GOT3 (cell line): Measurements from ENCODE around the gene KRT2.

Experiments used
- DNase-seq: peaks from one replicate; lab custom pipeline; 2025; ENCODE audit warnings: mixed read lengths; lab: John Stamatoyannopoulos, UW

Gene KRT2

DNA sequence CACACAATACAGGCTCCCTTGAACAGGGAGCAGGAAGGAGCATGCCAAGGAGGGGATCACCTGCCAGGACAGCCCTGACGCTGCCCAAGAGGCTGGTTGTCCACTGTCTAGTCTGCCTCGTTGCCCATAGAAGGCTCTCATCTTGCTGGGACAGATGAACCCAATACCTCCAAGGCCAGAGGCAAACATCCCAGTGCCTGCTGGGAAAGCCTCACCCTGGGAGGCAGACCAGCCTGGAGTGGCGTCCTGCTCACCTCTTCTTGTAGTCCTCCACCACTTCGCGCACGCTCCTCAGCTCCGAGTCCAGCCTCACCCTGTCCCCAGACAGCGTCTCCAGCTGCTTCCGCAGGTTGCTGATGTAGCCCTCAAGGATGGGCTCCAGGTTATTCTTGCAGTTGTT lies 36.1 kb downstream of the KRT2 start:
- no peak for DNase-seq

GRCh38 chr12:52615208-52615868 lies 36.7 kb downstream of the KRT2 start:
- no peak for DNase-seq

DNA sequence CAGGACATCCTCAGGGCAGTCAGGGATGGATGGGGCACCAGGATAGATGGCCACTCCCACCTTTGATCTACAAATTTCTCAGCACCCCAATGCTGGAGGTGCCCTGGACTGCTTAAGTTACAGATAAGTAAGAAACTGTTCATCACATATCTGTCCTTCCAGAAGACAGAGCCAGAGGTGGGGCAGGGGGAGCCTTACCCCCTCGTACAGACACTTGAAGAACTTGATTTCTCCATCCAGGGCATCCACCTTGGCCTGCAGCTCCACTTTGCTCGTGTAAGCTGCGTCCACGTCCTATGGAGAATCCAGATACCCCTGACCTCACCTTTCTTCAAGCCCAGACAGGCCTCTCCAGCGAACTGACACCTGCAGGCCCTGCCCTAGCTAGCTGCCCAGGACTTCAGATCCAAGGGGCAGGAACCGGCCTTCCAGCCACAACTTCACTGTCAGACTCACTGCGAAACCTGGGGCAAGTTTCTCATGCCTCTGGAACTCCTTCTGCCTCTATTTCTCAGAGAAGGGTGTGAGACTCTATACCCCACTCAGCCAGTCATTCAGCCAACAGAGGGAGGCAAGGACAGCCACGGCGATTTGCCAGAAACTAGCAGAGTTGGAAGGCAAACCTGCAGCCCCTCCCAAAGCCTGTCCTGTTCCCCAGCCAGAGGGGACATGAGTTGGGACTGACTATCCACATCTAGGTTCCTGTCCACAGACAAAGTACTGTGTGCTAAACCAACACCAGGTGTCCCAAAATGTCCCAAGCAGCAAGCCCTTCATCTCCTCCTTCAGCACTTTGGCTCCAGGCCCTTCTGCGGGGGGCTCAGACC lies 37.4 kb downstream of the KRT2 start:
- DNase-seq: no peak

- DNase-seq: no peak
Observed at GRCh38 chr12:52613384-52614030, 38.5 kb downstream of the KRT2 start.

GRCh38 chr12:52612431-52613383 lies 39.3 kb downstream of the KRT2 start:
- no peak for DNase-seq

DNA sequence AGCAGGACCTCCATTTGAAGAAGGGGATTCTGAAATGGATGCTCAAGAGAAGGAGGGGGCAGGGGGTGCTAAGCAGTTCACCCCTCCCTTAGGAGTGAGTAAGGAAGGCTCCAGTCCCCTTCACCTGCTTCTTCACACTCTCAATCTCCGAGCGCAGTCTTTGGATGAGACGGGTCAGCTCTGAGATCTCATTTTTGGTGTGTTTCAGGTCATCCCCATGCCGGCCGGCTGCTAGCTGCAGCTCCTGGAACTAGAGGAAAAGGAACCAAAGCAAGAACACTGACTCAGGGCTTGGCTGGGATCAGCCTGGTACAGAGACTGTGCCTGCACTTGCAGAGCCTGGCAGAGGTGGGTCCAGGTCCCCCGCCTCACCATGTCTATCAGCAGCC lies 40.9 kb downstream of the KRT2 start:
- DNase-seq: no peak

DNA sequence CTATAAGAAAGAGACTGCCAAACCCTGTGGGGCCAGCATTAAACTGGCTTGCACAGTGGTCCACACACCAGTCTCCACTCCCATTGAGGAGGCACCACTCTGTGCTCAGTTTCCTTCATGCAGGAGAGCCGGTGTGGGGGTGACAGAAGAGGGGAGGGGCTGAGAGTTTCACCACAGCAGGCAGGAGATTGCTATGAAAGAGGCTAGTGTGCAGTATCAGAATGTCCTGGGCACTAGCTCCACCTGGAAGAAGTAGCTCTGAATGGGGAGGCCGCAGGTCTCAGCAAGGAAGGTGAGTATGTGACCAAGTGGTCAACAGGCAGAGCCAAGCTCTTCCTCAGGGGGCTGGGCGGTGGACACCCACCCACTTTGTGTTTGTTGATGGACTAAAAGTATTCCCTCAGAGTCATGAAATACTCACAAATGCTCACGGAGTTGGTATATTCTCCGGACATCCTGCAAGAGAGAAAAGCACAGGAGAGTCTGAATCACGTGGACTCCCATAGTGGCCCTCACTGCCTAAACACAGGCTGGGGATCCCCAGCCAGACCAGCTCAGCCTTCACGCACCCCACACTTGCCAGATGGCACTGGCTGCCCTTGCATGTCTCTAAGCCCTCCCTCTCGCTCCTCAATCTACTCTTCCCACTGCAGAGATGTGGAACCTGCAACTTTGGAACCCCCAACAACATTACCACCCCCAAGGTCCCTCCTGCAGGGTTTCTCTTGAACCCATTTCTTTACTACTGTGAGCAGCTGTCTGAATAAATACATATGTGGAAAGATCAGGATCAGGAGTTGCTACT lies 43.0 kb downstream of the KRT2 start:
- DNase-seq: no peak

DNA sequence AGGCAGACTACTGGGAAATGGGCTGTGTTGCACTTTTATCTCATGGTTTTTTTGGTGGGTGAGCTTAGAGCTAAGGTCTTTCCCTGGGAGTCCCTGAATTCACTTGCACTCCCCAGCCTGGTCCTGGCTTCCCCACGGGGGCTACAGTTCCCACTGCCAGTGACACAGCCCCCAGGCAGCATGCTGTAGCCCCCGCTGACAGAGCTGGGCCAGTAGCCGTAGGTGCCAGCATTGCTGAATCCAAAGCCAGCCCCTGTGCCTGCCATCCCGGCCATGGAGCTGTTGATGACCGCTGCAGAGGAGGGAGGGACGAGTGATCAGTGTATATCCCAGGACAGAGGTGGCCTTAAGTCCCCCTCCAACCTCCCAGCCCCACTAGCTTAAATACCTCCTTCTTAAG lies 43.9 kb downstream of the KRT2 start:
- DNase-seq: no peak

- DNase-seq: no peak
Observed at GRCh38 chr12:52607314-52607713, 44.7 kb downstream of the KRT2 start.

GRCh38 chr12:52606581-52607218 lies 45.3 kb downstream of the KRT2 start:
- DNase-seq: no peak

- DNase-seq: no peak
Observed at GRCh38 chr12:52606096-52606495, 45.9 kb downstream of the KRT2 start.

- no peak for DNase-seq
Observed at GRCh38 chr12:52605542-52605941, 46.5 kb downstream of the KRT2 start.

DNA sequence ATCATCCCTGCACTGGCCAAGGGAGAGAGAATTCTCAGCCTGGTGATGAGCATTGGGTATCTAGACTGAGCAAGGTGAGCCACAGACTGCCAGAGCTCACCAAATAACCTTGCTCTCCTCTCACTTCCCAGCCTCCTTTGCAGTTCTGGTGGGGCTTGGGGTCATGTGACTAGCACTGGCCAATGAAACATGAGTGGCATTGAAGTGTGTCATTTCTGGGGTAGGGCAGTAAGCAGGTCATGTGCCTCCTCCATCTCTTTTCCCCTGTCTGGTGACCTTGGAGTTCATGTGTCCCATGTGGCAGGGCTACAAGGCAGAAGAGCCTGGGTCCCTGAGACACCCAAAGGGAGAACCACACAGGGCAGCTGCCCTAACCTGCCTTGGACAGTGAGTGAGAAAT lies 47.2 kb downstream of the KRT2 start:
- DNase-seq: no peak

- DNase-seq: no peak
Observed at GRCh38 chr12:52603314-52603713, 48.7 kb downstream of the KRT2 start.

DNA sequence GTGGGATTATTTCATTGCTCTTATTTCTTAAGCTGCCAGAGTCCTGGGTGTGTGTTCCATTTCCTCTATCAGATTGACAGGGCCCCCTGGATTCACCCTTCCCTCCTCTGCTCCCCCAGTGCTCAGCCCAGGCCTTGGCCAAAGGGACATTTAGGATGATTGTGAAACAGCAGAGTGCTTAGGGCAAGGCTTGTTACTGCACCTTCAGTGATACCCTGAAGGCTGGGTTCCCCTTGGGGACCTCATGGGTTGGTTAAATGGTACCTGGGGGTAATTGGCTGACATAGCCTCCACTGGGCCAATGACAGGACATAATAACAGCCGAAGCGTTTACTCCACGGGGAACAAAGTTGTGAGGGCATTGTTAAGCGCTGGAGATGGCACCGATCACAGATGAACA lies 49.5 kb downstream of the KRT2 start:
- DNase-seq: no peak

- DNase-seq: no peak
Observed at GRCh38 chr12:52601671-52602070, 50.3 kb downstream of the KRT2 start.

DNA sequence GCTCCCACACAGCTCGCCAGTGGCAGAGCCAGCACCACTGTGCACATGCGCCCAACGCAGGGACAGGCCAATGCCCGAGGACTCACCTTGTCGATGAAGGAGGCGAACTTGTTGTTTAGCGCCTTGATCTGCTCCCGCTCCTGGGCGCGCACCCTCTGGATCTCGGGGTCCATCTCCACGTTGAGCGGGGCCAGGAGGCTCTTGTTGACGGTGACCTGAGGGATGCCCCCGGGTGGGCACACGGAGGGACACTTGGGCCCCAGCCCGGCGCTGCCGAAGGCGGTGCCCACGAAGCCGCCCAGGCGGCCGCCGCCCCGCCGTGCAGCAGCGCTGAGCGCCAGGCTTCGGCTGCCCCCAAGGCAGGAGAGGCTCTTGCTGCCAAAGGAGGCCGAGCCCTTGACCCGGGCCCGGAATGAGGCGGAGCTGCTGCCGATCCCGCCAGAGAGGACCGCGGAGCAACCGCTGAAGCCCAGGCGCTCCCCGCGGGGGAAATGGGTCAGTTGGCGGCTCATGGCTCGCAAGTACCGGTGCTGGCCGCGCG lies 51.0 kb downstream of the KRT2 start, which contains the start of gene KRT72:
KRT72 (minus strand) TSS at position 523 of the 541 bp plus-strand sequence; CDS start at position 512, 11 bp downstream.
- DNase-seq: no peak

- DNase-seq: no peak
Observed at GRCh38 chr12:52600475-52600874, 51.5 kb downstream of the KRT2 start.

GRCh38 chr12:52600071-52600470 lies 51.9 kb downstream of the KRT2 start:
- no peak for DNase-seq

GRCh38 chr12:52598966-52599365 lies 53.0 kb downstream of the KRT2 start:
- DNase-seq: no peak
